Hematopoietic multipotent progenitor cell treated with erythropoietin and hydrocortisone succinate and interleukin-3 and kit ligand, for 4 days (in vitro differentiated cells): ENCODE results near the gene ELMO1.

Experiments used
- DNase-seq: peaks from one replicate; pipeline ENCODE4 v3.0.0-alpha.2; 2015

Gene ELMO1

GRCh38 chr7:37255327-37255944, 193.2 kb downstream of the ELMO1 start:
- no peak for DNase-seq

GRCh38 chr7:37251222-37251621, 197.4 kb downstream of the ELMO1 start:
- DNase-seq, result peak; percentile 43

GRCh38 chr7:37249240-37249639, 199.4 kb downstream of the ELMO1 start:
- DNase-seq, result no peak

- no peak for DNase-seq
Observed at GRCh38 chr7:37248396-37248861, 200.2 kb downstream of the ELMO1 start.

- peak; percentile 55 for DNase-seq
Observed at GRCh38 chr7:37247861-37248260, 200.8 kb downstream of the ELMO1 start.

GRCh38 chr7:37245590-37245989, 203.1 kb downstream of the ELMO1 start:
- no peak for DNase-seq

GRCh38 chr7:37236906-37237305, 211.8 kb downstream of the ELMO1 start:
- no peak for DNase-seq

- no peak for DNase-seq
Observed at GRCh38 chr7:37235813-37236212, 212.9 kb downstream of the ELMO1 start.

GRCh38 chr7:37234928-37235327, 213.7 kb downstream of the ELMO1 start:
- peak; percentile 69 for DNase-seq

GRCh38 chr7:37234334-37234733, 214.3 kb downstream of the ELMO1 start:
- no peak for DNase-seq

GRCh38 chr7:37231613-37232012, 217.1 kb downstream of the ELMO1 start:
- DNase-seq, result no peak

GRCh38 chr7:37230221-37230620, 218.4 kb downstream of the ELMO1 start:
- DNase-seq, result no peak

GRCh38 chr7:37229381-37229780, 219.3 kb downstream of the ELMO1 start:
- DNase-seq, result peak; percentile 40

GRCh38 chr7:37225285-37225969, 223.2 kb downstream of the ELMO1 start:
- DNase-seq, result no peak

GRCh38 chr7:37224746-37225145, 223.9 kb downstream of the ELMO1 start:
- DNase-seq, result no peak

GRCh38 chr7:37220664-37221063, 228.0 kb downstream of the ELMO1 start:
- no peak for DNase-seq

- no peak for DNase-seq
Observed at GRCh38 chr7:37218956-37219355, 229.7 kb downstream of the ELMO1 start.

GRCh38 chr7:37216923-37217322, 231.7 kb downstream of the ELMO1 start:
- no peak for DNase-seq

- peak; percentile 49 for DNase-seq
Observed at GRCh38 chr7:37216156-37216852, 232.4 kb downstream of the ELMO1 start.

GRCh38 chr7:37215290-37215923, 233.3 kb downstream of the ELMO1 start:
- DNase-seq, result no peak

- peak; percentile 42 for DNase-seq
Observed at GRCh38 chr7:37212556-37212955, 236.1 kb downstream of the ELMO1 start.

GRCh38 chr7:37212051-37212450, 236.6 kb downstream of the ELMO1 start:
- DNase-seq, result no peak

- DNase-seq, result no peak
Observed at GRCh38 chr7:37211097-37211880, 237.4 kb downstream of the ELMO1 start.
